Measurements from ENCODE around the gene ATAD5.
"Not testable (repeated sequence)": the region's sequence is repeated elsewhere in the genome, so short reads cannot be mapped to it uniquely, and the experiment has no call there.

The ATAD5 gene

GRCh38 chr17:30924341-30924740, 92.6 kb downstream of the ATAD5 start:
- no peaks in the 10 kb centered on the region for H3K9me3 ChIP-seq
- no peaks in the 10 kb centered on the region for H3K36me3 ChIP-seq
- no peak overlapping the region for H3K27ac ChIP-seq
- TF ChIP-seq CTCF (IDR thresholded peaks at IDR 0.05), result no peak
- H3K27me3 ChIP-seq, result peaks cover 64% of the 10 kb centered on the region
- H3K4me1 ChIP-seq (ENCODE audit: control insufficient read depth in 1 of 2, insufficient read depth in 1 of 2, low read depth in 1 of 2, low read length in 1 of 2), result peaks cover 8 to 16% of the 10 kb centered on the region in 2 experiments
- no peak overlapping the region for H3K4me3 ChIP-seq (ENCODE audit: low read depth in 1 of 2, low read length in 1 of 2)

GRCh38 chr17:30926516-30926915, 94.8 kb downstream of the ATAD5 start:
- H3K36me3 ChIP-seq, result no peaks in the 10 kb centered on the region
- H3K4me1 ChIP-seq (ENCODE audit: control insufficient read depth in 1 of 2, insufficient read depth in 1 of 2, low read depth in 1 of 2, low read length in 1 of 2), result peaks cover 6 to 11% of the 10 kb centered on the region in 2 experiments
- no peak overlapping the region for H3K27ac ChIP-seq
- H3K9me3 ChIP-seq, result no peaks in the 10 kb centered on the region
- no peak overlapping the region for H3K4me3 ChIP-seq (ENCODE audit: low read depth in 1 of 2, low read length in 1 of 2)
- TF ChIP-seq CTCF (IDR thresholded peaks at IDR 0.05), result no peak
- H3K27me3 ChIP-seq, result peaks cover 45% of the 10 kb centered on the region

- Histone ChIP-seq H3K36me3 (no peaks in the 10 kb centered on the region), H3K27me3 (peaks cover 32% of the 10 kb centered on the region), H3K4me3 (ENCODE audit: low read depth in 1 of 2, low read length in 1 of 2) (no peak overlapping the region), H3K4me1 (ENCODE audit: control insufficient read depth in 1 of 2, insufficient read depth in 1 of 2, low read depth in 1 of 2, low read length in 1 of 2) (no peaks in the 10 kb centered on the region), H3K27ac (no peak overlapping the region), H3K9me3 (no peaks in the 10 kb centered on the region)
- no peak for TF ChIP-seq CTCF (IDR thresholded peaks at IDR 0.05)
These were observed 96.0 kb downstream of the ATAD5 start for GRCh38 chr17:30927756-30928155.

GRCh38 chr17:30928584-30928983, 96.8 kb downstream of the ATAD5 start:
- H3K36me3 ChIP-seq, result no peaks in the 10 kb centered on the region
- TF ChIP-seq CTCF (IDR thresholded peaks at IDR 0.05), result no peak
- H3K4me1 ChIP-seq (ENCODE audit: control insufficient read depth in 1 of 2, insufficient read depth in 1 of 2, low read depth in 1 of 2, low read length in 1 of 2), result no peaks in the 10 kb centered on the region
- H3K27ac ChIP-seq, result no peak overlapping the region
- H3K9me3 ChIP-seq, result no peaks in the 10 kb centered on the region
- H3K4me3 ChIP-seq (ENCODE audit: low read depth in 1 of 2, low read length in 1 of 2), result no peak overlapping the region
- peaks cover 24% of the 10 kb centered on the region for H3K27me3 ChIP-seq

GRCh38 chr17:30929081-30929633, 97.4 kb downstream of the ATAD5 start:
- H3K4me1 ChIP-seq (ENCODE audit: control insufficient read depth in 1 of 2, insufficient read depth in 1 of 2, low read depth in 1 of 2, low read length in 1 of 2), result no peaks in the 10 kb centered on the region
- TF ChIP-seq CTCF (IDR thresholded peaks at IDR 0.05), result no peak
- no peaks in the 10 kb centered on the region for H3K36me3 ChIP-seq
- no peaks in the 10 kb centered on the region for H3K9me3 ChIP-seq
- H3K27ac ChIP-seq, result no peak overlapping the region
- H3K4me3 ChIP-seq (ENCODE audit: low read depth in 1 of 2, low read length in 1 of 2), result no peak overlapping the region
- peaks cover 18% of the 10 kb centered on the region for H3K27me3 ChIP-seq

- not testable (repeated sequence) for H3K27ac ChIP-seq; H3K4me1 ChIP-seq (ENCODE audit: control insufficient read depth in 1 of 2, insufficient read depth in 1 of 2, low read depth in 1 of 2, low read length in 1 of 2); H3K9me3 ChIP-seq; H3K36me3 ChIP-seq; H3K4me3 ChIP-seq (ENCODE audit: low read depth in 1 of 2, low read length in 1 of 2)
- peaks cover 11% of the 10 kb centered on the region for H3K27me3 ChIP-seq
These were observed 98.1 kb downstream of the ATAD5 start for GRCh38 chr17:30929861-30930260.

All from neutrophil (primary cell).